ENCODE data around the gene PRTFDC1. TPM values are rescaled to one million over a fixed set of nuclear protein-coding genes. Genes with fewer than 3 reads are reported as not detected.
"Not testable (repeated sequence)": the region's sequence is repeated elsewhere in the genome, so short reads cannot be mapped to it uniquely, and the experiment has no call there.

PRTFDC1 gene
- total RNA-seq, 4 donors from 2014 or later, result 0.15 to 2.2 (median 1.8) TPM

- Histone ChIP-seq H3K27ac (peak overlapping the region in 3 of 4 donors; percentile 65 to 86 (median 76)), H3K36me3 (no peaks in the 10 kb centered on the region), H3K4me1 (peaks cover 0 to 48% (median 19%) of the 10 kb centered on the region in 3 donors), H3K27me3 (no peaks in the 10 kb centered on the region), H3K9me3 (no peaks in the 10 kb centered on the region), H3K4me3 (peak overlapping the region in 1 of 4 donors; percentile 18)
- 58 to 89% methylated on average over 4 of the region's 5 CpGs for WGBS, 2 donors
- intact Hi-C loops (cut with DNase I), result no loop called here
- no peak for DNase-seq
- no peak for TF ChIP-seq CTCF (IDR thresholded peaks at IDR 0.05)
- no peak for TF ChIP-seq POLR2A (IDR thresholded peaks at IDR 0.05)
Measured at GRCh38 chr10:24958721-24959381, 6.4 kb upstream of the PRTFDC1 start.

GRCh38 chr10:24958091-24958720, 5.8 kb upstream of the PRTFDC1 start:
- no peak for DNase-seq
- 40 to 43% methylated on average over 4 of the region's 4 CpGs for WGBS, 2 donors
- Histone ChIP-seq H3K4me1 (peaks cover 0 to 48% (median 24%) of the 10 kb centered on the region in 3 donors), H3K27me3 (no peaks in the 10 kb centered on the region), H3K9me3 (no peaks in the 10 kb centered on the region), H3K4me3 (peak overlapping the region in 1 of 4 donors; percentile 18), H3K27ac (peak overlapping the region in 3 of 4 donors; percentile 65 to 86 (median 76)), H3K36me3 (no peaks in the 10 kb centered on the region)
- intact Hi-C loops (cut with DNase I), result no loop called here
- TF ChIP-seq CTCF (IDR thresholded peaks at IDR 0.05), result no peak
- TF ChIP-seq POLR2A (IDR thresholded peaks at IDR 0.05), result no peak

GRCh38 chr10:24957624-24958051, 5.2 kb upstream of the PRTFDC1 start:
- DNase-seq; H3K4me3 ChIP-seq; H3K27me3 ChIP-seq; H3K36me3 ChIP-seq; intact Hi-C loops (cut with DNase I); H3K9me3 ChIP-seq: not testable (repeated sequence)
- WGBS, 2 donors, result 51 to 58% methylated on average over 6 of the region's 6 CpGs
- peak overlapping the region in 3 of 4 donors; percentile 50 to 76 (median 74) for H3K27ac ChIP-seq
- H3K4me1 ChIP-seq, result peaks cover under 1 to 48% (median 27%) of the 10 kb centered on the region in 3 donors

- Histone ChIP-seq H3K4me1 (peaks cover 7 to 46% (median 28%) of the 10 kb centered on the region in 3 donors), H3K27me3 (peaks cover 0 to 9% (median 0%) of the 10 kb centered on the region in 4 donors), H3K4me3 (peak overlapping the region in 2 of 4 donors; percentile 72 to 76), H3K36me3 (no peaks in the 10 kb centered on the region), H3K9me3 (no peaks in the 10 kb centered on the region), H3K27ac (peak overlapping the region; percentile 67 to 90 (median 85))
- TF ChIP-seq CTCF (IDR thresholded peaks at IDR 0.05) (no peak), POLR2A (IDR thresholded peaks at IDR 0.05) (no peak)
- intact Hi-C loops (cut with DNase I), result no loop called here
- WGBS, 2 donors, result 31 to 62% methylated on average over 10 to 11 of the region's 11 CpGs
- no peak for DNase-seq
Measured at GRCh38 chr10:24953675-24954074, 1.3 kb upstream of the PRTFDC1 start.

GRCh38 chr10:24952707-24953645, 570 bp upstream of the PRTFDC1 start:
- intact Hi-C loops (cut with DNase I), result no loop called here
- peak overlapping the region; percentile 76 to 90 (median 85) for H3K27ac ChIP-seq
- peak in 4 of 6 experiments; percentile 12 to 39 (median 28) for TF ChIP-seq CTCF (IDR thresholded peaks at IDR 0.05)
- TF ChIP-seq POLR2A (IDR thresholded peaks at IDR 0.05), result peak in 1 of 4 donors; percentile 22
- peaks cover 7 to 39% (median 24%) of the 10 kb centered on the region in 3 donors for H3K4me1 ChIP-seq
- no peaks in the 10 kb centered on the region for H3K9me3 ChIP-seq
- no peak for DNase-seq
- H3K4me3 ChIP-seq, result peak overlapping the region; percentile 55 to 76 (median 64)
- WGBS, 2 donors, result 14 to 30% methylated on average over 12 to 16 of the region's 53 CpGs
- peaks cover 0 to 9% (median 0%) of the 10 kb centered on the region in 4 donors for H3K27me3 ChIP-seq
- no peaks in the 10 kb centered on the region for H3K36me3 ChIP-seq

Measured in esophagus squamous epithelium (tissue), 5 donors.